GM12878 (cell line): Measurements from ENCODE around the gene MAFF. TPM values are rescaled to one million over a fixed set of nuclear protein-coding genes. Genes with fewer than 3 reads are reported as not detected.

Experiments used
- ATF7 ChIP-seq: fragments of 450-650 bp; IDR thresholded peaks from 2 replicates; pipeline ENCODE4 v1.6.1; 2016; ENCODE audit warnings: low read depth, mild to moderate bottlenecking
- BACH1 ChIP-seq: fragments of 450-650 bp; IDR thresholded peaks from 2 replicates; pipeline ENCODE4 v1.6.1; 2017; ENCODE audit warnings: mild to moderate bottlenecking, borderline replicate concordance
- BCL11A ChIP-seq: IDR thresholded peaks from 2 replicates; pipeline ENCODE4 v1.6.1; 2011; ENCODE audit warnings: low read depth, low read length
- EP300 ChIP-seq, 2 experiments: fragments of 150-350 bp in 1 of 2; IDR thresholded peaks; 2 replicates each; pipeline ENCODE4 v1.6.1; 2011 to 2012; ENCODE audit warnings: low read depth in 2 of 2, low read length in 2 of 2, borderline replicate concordance in 1 of 2, improper control_type of control experiment in 1 of 2, inconsistent platforms in 1 of 2; ENCODE audit not compliant: control insufficient read depth in 1 of 2
- EZH2 ChIP-seq: IDR thresholded peaks from 2 replicates; pipeline ENCODE4 v1.6.1; 2012; ENCODE audit warnings: low read depth, mild to moderate bottlenecking, control low read depth, inconsistent platforms, low read length, borderline replicate concordance; ENCODE audit not compliant: control insufficient read depth
- FOXM1 ChIP-seq: IDR thresholded peaks from 2 replicates; pipeline ENCODE4 v1.6.1; 2012; ENCODE audit warnings: low read depth, mild to moderate bottlenecking, inconsistent platforms, low read length, moderate library complexity
- GATAD2B ChIP-seq: fragments of 450-650 bp; conservative IDR thresholded peaks from 2 replicates; pipeline ENCODE4 v1.6.1; 2017; ENCODE audit warnings: low read depth, mild to moderate bottlenecking, moderate library complexity
- HSF1 ChIP-seq: fragments of 150-350 bp; IDR thresholded peaks from 2 replicates; pipeline ENCODE4 v1.6.1; 2014; ENCODE audit warnings: mild to moderate bottlenecking, low read depth, low read length
- MEF2B ChIP-seq: fragments of 450-650 bp; IDR thresholded peaks from 2 replicates; pipeline ENCODE4 v1.6.1; 2018; ENCODE audit warnings: mild to moderate bottlenecking, moderate library complexity; ENCODE audit not compliant: partially characterized antibody, poor library complexity, severe bottlenecking
- MYC ChIP-seq: IDR thresholded peaks from 2 replicates; pipeline ENCODE4 v1.6.1; 2011; ENCODE audit warnings: mild to moderate bottlenecking, low read length, moderate library complexity, inconsistent platforms; ENCODE audit not compliant: insufficient read depth, insufficient replicate concordance, insufficient read length, severe bottlenecking
- NFYB ChIP-seq: IDR thresholded peaks from 2 replicates; pipeline ENCODE4 v1.6.1; 2011; ENCODE audit warnings: low read depth, mild to moderate bottlenecking, low read length, improper control_type of control experiment, moderate library complexity; ENCODE audit not compliant: insufficient read depth
- NKRF ChIP-seq: fragments of 450-650 bp; conservative IDR thresholded peaks from 2 replicates; pipeline ENCODE4 v1.6.1; 2017; ENCODE audit warnings: mild to moderate bottlenecking, moderate library complexity
- PRDM15 ChIP-seq: fragments of 450-650 bp; formaldehyde crosslinking; IDR thresholded peaks from 2 replicates; pipeline ENCODE4 v1.4.0; 2020; ENCODE audit warnings: mild to moderate bottlenecking, moderate library complexity
- RAD21 ChIP-seq: IDR thresholded peaks from 2 replicates; pipeline ENCODE4 v1.6.1; 2011; ENCODE audit warnings: mild to moderate bottlenecking, low read depth, low read length, moderate library complexity; ENCODE audit not compliant: insufficient read depth
- SIX5 ChIP-seq: IDR thresholded peaks from 2 replicates; pipeline ENCODE4 v1.6.1; 2011; ENCODE audit warnings: mild to moderate bottlenecking, low read depth, low read length, moderate library complexity; ENCODE audit not compliant: severe bottlenecking
- SMAD1 ChIP-seq: fragments of 450-650 bp; IDR thresholded peaks from 2 replicates; pipeline ENCODE4 v1.6.1; 2018; ENCODE audit warnings: mild to moderate bottlenecking, low read depth; ENCODE audit not compliant: partially characterized antibody
- SMAD5 ChIP-seq: IDR thresholded peaks from 2 replicates; pipeline ENCODE4 v1.6.1; 2016; ENCODE audit warnings: antibody characterized with exemption, low read depth
- SPI1 ChIP-seq: IDR thresholded peaks from 2 replicates; pipeline ENCODE4 v1.6.1; 2011; ENCODE audit warnings: low read depth, mild to moderate bottlenecking, low read length, moderate library complexity, borderline replicate concordance; ENCODE audit not compliant: insufficient read depth
- TCF7 ChIP-seq: IDR thresholded peaks from 2 replicates; pipeline ENCODE4 v1.6.1; 2014; ENCODE audit warnings: antibody characterized with exemption, borderline replicate concordance
- USF1 ChIP-seq: IDR thresholded peaks from 2 replicates; pipeline ENCODE4 v1.6.1; 2011; ENCODE audit warnings: borderline replicate concordance, low read depth, mild to moderate bottlenecking, moderate library complexity, mixed read lengths, low read length; ENCODE audit not compliant: insufficient read depth; ENCODE audit errors: extremely low read length
- ZNF622 ChIP-seq: fragments of 450-650 bp; IDR thresholded peaks from 2 replicates; pipeline ENCODE4 v1.6.1; 2017; ENCODE audit warnings: mild to moderate bottlenecking, inconsistent platforms
- polyA plus RNA-seq, 11 experiments: library from polyadenylated mRNA; depleted of rRNA in 4 of 11; unstranded in 6 of 11; stranded (reverse) in 5 of 11; fragments of >200 nt; fragmentation: Nextera tagmentation in 4 of 11; fragmentation: Illumina TruSeq in 1 of 11; extraction: Ambion mirVana in 4 of 11; extraction: Trizol in 1 of 11; gene quantifications; 1 replicate in 1 of 11; 2 replicates in 10 of 11; pipeline versions ENCODE4 v1.2.1 to v1.2.3, GENCODE V29; 2011 to 2016; ENCODE audit warnings: inconsistent platforms in 2 of 11, missing spikeins in 2 of 11, low read depth in 1 of 11
- total RNA-seq, 4 experiments: library from RNA; depleted of rRNA in 3 of 4; stranded (reverse); fragments of >200 nt in 3 of 4; fragmentation: Illumina TruSeq in 1 of 4; extraction: Trizol in 1 of 4; gene quantifications; 2 replicates each; pipeline versions ENCODE4 v1.2.1 to v1.2.3, GENCODE V29; 2013 to 2021

The MAFF gene
- total and polyA plus RNA-seq, 10 of the 15 experiments (the other 5 are each of a cell fraction or from before 2014, with no cell fraction given), result 0.22 to 2.3 (median 0.81) TPM; not detected in 1

- TF ChIP-seq EP300 (IDR thresholded peaks at IDR 0.05; ENCODE audit: borderline replicate concordance in 1 of 2, control insufficient read depth in 1 of 2, low read depth in 2 of 2, low read length in 2 of 2) (no peak), NFYB (no peak), TCF7 (no peak), MYC (no peak), ZNF622 (no peak), ATF7 (peak; percentile 95), SMAD5 (no peak), RAD21 (no peak), NKRF (peak; percentile 42), SIX5 (no peak), BCL11A (no peak), SMAD1 (no peak), USF1 (peak; percentile 76), MEF2B (no peak), HSF1 (no peak), PRDM15 (no peak), SPI1 (no peak), BACH1 (no peak; the same call in 1 of the 2 replicates), FOXM1 (no peak), EZH2 (no peak), GATAD2B (no peak; the same call in 1 of the 2 replicates)
These were observed at the start of gene MAFF (continued) for GRCh38 chr22:38201711-38202436.
